B cell (primary cell): ENCODE data around the gene TMEM14A. TPM values are rescaled to one million over a fixed set of nuclear protein-coding genes. Genes with fewer than 3 reads are reported as not detected.

Source experiments
- ATAC-seq: fragments of 200-7000 bp; cut with Tn5 transposase; one replicate; pipeline ENCODE4 v1.10.0; 2021; ENCODE audit warnings: low read depth, mild to moderate bottlenecking, moderate number of reproducible peaks, moderate library complexity
- CTCF ChIA-PET: fragments of 350-600 bp; sonication (Branson Sonifier 250); formaldehyde crosslinking; loops from one replicate; lab custom pipeline; 2021; ENCODE audit warnings: antibody characterized with exemption, inconsistent platforms; lab: Charles Lee
- POLR2A ChIA-PET: fragments of 350-600 bp; sonication (Branson Sonifier 250); formaldehyde crosslinking; loops from one replicate; lab custom pipeline; 2021; ENCODE audit warnings: antibody characterized with exemption; lab: Charles Lee
- DNase-seq: peaks from one replicate; pipeline ENCODE4 v3.0.0; 2013
- H2AFZ ChIP-seq: 2 replicates; pipeline ENCODE4 v1.6.1; 2012; ENCODE audit warnings: mild to moderate bottlenecking, low read depth, low read length; ENCODE audit not compliant: insufficient read depth, poor library complexity, severe bottlenecking
- H3K27ac ChIP-seq, 2 donors: 1 replicate in 1 of 2; 2 replicates in 1 of 2; pipeline ENCODE4 v1.5.1; 2012 to 2013; ENCODE audit warnings: low read length in 2 of 2, mild to moderate bottlenecking in 2 of 2, moderate library complexity in 1 of 2
- H3K27me3 ChIP-seq, 4 experiments: fragments of 200-600 bp in 1 of 4; sonication (generic) in 1 of 4; replicated peaks in 1 of 4; 1 replicate in 2 of 4; 2 replicates in 2 of 4; pipeline versions ENCODE4 v1.6.1 to v1.7.0; 2013 to 2016; ENCODE audit warnings: low read length in 3 of 4, mild to moderate bottlenecking in 2 of 4, mixed read lengths in 1 of 4, moderate library complexity in 1 of 4; ENCODE audit not compliant: insufficient read depth in 4 of 4, control insufficient read depth in 3 of 4; ENCODE audit errors: control extremely low read depth in 1 of 4
- H3K36me3 ChIP-seq, 2 experiments: replicated peaks in 1 of 2; 1 replicate in 1 of 2; 2 replicates in 1 of 2; pipeline versions ENCODE4 v1.6.1 to v1.7.1; 2013; ENCODE audit warnings: low read length in 1 of 2; ENCODE audit not compliant: insufficient read depth in 2 of 2, control insufficient read depth in 1 of 2; ENCODE audit errors: control extremely low read depth in 1 of 2, extremely low read depth in 1 of 2
- H3K4me1 ChIP-seq, 2 donors: fragments of 200-600 bp in 1 of 2; sonication (generic) in 1 of 2; 1 replicate in 1 of 2; 2 replicates in 1 of 2; pipeline versions ENCODE4 v1.5.1 to v1.6.1; 2013 to 2017; ENCODE audit warnings: low read length in 2 of 2; ENCODE audit not compliant: control insufficient read depth in 2 of 2, insufficient read depth in 2 of 2
- H3K4me2 ChIP-seq: replicated peaks from 2 replicates; pipeline ENCODE3; 2012; ENCODE audit warnings: mild to moderate bottlenecking, low read depth, low read length; ENCODE audit not compliant: poor library complexity, severe bottlenecking
- H3K4me3 ChIP-seq, 5 experiments: fragments of 200-600 bp in 1 of 5; sonication (generic) in 1 of 5; 1 replicate in 3 of 5; 2 replicates in 2 of 5; pipeline versions ENCODE4 v1.5.1 to v1.7.0; 2011 to 2016; ENCODE audit warnings: low read length in 4 of 5, mild to moderate bottlenecking in 4 of 5, low read depth in 2 of 5, control low read depth in 1 of 5, moderate library complexity in 1 of 5; ENCODE audit not compliant: insufficient read depth in 1 of 5; ENCODE audit errors: control extremely low read depth in 1 of 5, extremely low read depth in 1 of 5
- H3K79me2 ChIP-seq: fragments of 200-600 bp; sonication (generic); one replicate; pipeline ENCODE4 v1.6.0; 2016; ENCODE audit warnings: low read length; ENCODE audit not compliant: control insufficient read depth, insufficient read depth
- H3K9ac ChIP-seq: fragments of 200-600 bp; sonication (generic); 2 replicates; pipeline ENCODE4 v1.6.1; 2017; ENCODE audit warnings: mild to moderate bottlenecking, low read length, moderate library complexity
- H3K9me3 ChIP-seq, 3 donors: one replicate each; pipeline versions ENCODE4 v1.6.1 to v1.7.1; 2013; ENCODE audit warnings: low read length in 2 of 3; ENCODE audit not compliant: control insufficient read depth in 2 of 3, insufficient read depth in 1 of 3; ENCODE audit errors: control extremely low read depth in 1 of 3
- H4K20me1 ChIP-seq: 2 replicates; pipeline ENCODE4 v1.6.0; 2012; ENCODE audit warnings: mild to moderate bottlenecking, low read length; ENCODE audit not compliant: insufficient read depth, control insufficient read depth, poor library complexity, severe bottlenecking
- H3K27ac Mint-ChIP-seq: one replicate; pipeline ENCODE4 v1.8.0; 2021; ENCODE audit warnings: mixed read lengths
- H3K27me3 Mint-ChIP-seq: one replicate; pipeline ENCODE4 v1.8.0; 2021; ENCODE audit warnings: mixed read lengths
- H3K4me1 Mint-ChIP-seq: one replicate; pipeline ENCODE4 v1.8.0; 2021; ENCODE audit warnings: mixed read lengths
- H3K4me3 Mint-ChIP-seq: one replicate; pipeline ENCODE4 v1.8.0; 2021; ENCODE audit warnings: mixed read lengths
- H3K9me3 Mint-ChIP-seq: one replicate; pipeline ENCODE4 v1.8.0; 2022; ENCODE audit warnings: mixed read lengths; ENCODE audit not compliant: insufficient read depth
- CTCF ChIP-seq: fragments of 200-600 bp; IDR thresholded peaks from one replicate; pipeline ENCODE4 v1.8.0; 2022; ENCODE audit warnings: antibody characterized with exemption, mild to moderate bottlenecking
- EZH2 ChIP-seq: IDR thresholded peaks from 2 replicates; pipeline ENCODE4 v1.6.1; 2012; ENCODE audit warnings: borderline replicate concordance, low read depth, mild to moderate bottlenecking, moderate library complexity, low read length; ENCODE audit not compliant: insufficient read depth, poor library complexity, severe bottlenecking
- WGBS: methylation state at CpG from one replicate; pipeline ENCODE4 v1.1.5; 2013; ENCODE audit warnings: missing lambda C conversion rate; ENCODE audit not compliant: insufficient coverage; 5-methylcytosine and 5-hydroxymethylcytosine counted together
- intact Hi-C: fragments of 100-400 bp; cut with micrococcal nuclease; formaldehyde crosslinking; loops from one replicate; pipeline ENCODE4 v1.10.0; 2022
- polyA plus RNA-seq: library from polyadenylated mRNA; depleted of rRNA; stranded (reverse); fragments of >200 nt; gene quantifications from 2 replicates; pipeline ENCODE4 v1.2.3, GENCODE V29; 2012
- total RNA-seq, 2 donors: library from RNA; stranded (reverse); fragments of 120-200 nt in 1 of 2; gene quantifications; 1 replicate in 1 of 2; 2 replicates in 1 of 2; pipeline versions ENCODE4 v1.2.3 to v1.2.4, GENCODE V29; 2013 to 2022

TMEM14A gene
- total and polyA plus RNA-seq, 2 donors (not counting 1 experiment from before 2014, with no cell fraction given), result 5.2 to 9.5 TPM

GRCh38 chr6:52647199-52647598 is 23.7 kb upstream of the TMEM14A start:
- H3K27ac Mint-ChIP-seq, result no peak overlapping the region
- peaks cover 13% of the 10 kb centered on the region for H3K27me3 Mint-ChIP-seq
- H3K4me3 ChIP-seq, result no peak overlapping the region
- no peak for TF ChIP-seq EZH2
- ATAC-seq (no peak), DNase-seq (no peak)
- H2AFZ ChIP-seq, result no peak overlapping the region
- no peak overlapping the region for H3K27ac ChIP-seq
- no peak overlapping the region for H3K4me2 ChIP-seq
- H3K79me2 ChIP-seq, result no peaks in the 10 kb centered on the region
- CTCF ChIA-PET, result interaction anchor here (1.6 kb wide), 1 partner anchor 15 kb away, joined by 7 read pairs; no protein-coding TSS in a partner anchor
- no peaks in the 10 kb centered on the region for H3K27me3 ChIP-seq
- no peak overlapping the region for H3K4me3 Mint-ChIP-seq
- H3K9me3 ChIP-seq, result no peaks in the 10 kb centered on the region
- no peaks in the 10 kb centered on the region for H4K20me1 ChIP-seq
- intact Hi-C loops, result no loop called here
- H3K9ac ChIP-seq, result no peak overlapping the region
- H3K4me1 ChIP-seq, result no peaks in the 10 kb centered on the region
- WGBS, result 95% methylated on average over 2 of the region's 3 CpGs
- H3K9me3 Mint-ChIP-seq, result no peaks in the 10 kb centered on the region
- no peaks in the 10 kb centered on the region for H3K36me3 ChIP-seq
- POLR2A ChIA-PET, result no interaction called here
- peaks cover 4% of the 10 kb centered on the region for H3K4me1 Mint-ChIP-seq

- Histone ChIP-seq H3K9me3 (no peaks in the 10 kb centered on the region), H3K27ac (no peak overlapping the region), H3K9ac (no peak overlapping the region), H3K27me3 (peaks cover 0 to 15% (median 5%) of the 10 kb centered on the region in 4 experiments), H3K4me1 (no peaks in the 10 kb centered on the region), H3K4me3 (no peak overlapping the region), H3K79me2 (no peaks in the 10 kb centered on the region), H4K20me1 (no peaks in the 10 kb centered on the region), H2AFZ (no peak overlapping the region), H3K36me3 (no peaks in the 10 kb centered on the region), H3K4me2 (no peak overlapping the region)
- ATAC-seq (no peak), DNase-seq (no peak)
- Mint-ChIP-seq H3K27ac (no peak overlapping the region), H3K27me3 (peaks cover 23% of the 10 kb centered on the region), H3K4me1 (peaks cover 4% of the 10 kb centered on the region), H3K9me3 (no peaks in the 10 kb centered on the region), H3K4me3 (no peak overlapping the region)
- intact Hi-C loops, result no loop called here
- ChIA-PET CTCF (interaction anchor here (0.7 to 6.5 kb wide), 7 partner anchors 13 to 251 kb away, joined by 3 to 68 read pairs (median 6); no protein-coding TSS in a partner anchor), POLR2A (no interaction called here)
- no peak for TF ChIP-seq EZH2
- no peak for TF ChIP-seq CTCF
- WGBS, result 100% methylated on average over 1 of the region's 2 CpGs
Measured at GRCh38 chr6:52649536-52650160, 21.3 kb upstream of the TMEM14A start.
